COLO829 (cell line): ENCODE data around the gene STAC.

Experiments
- DNase-seq: peaks from one replicate; pipeline ENCODE4 v3.0.0; 2012; ENCODE audit warnings: low spot score

STAC gene, protein sequence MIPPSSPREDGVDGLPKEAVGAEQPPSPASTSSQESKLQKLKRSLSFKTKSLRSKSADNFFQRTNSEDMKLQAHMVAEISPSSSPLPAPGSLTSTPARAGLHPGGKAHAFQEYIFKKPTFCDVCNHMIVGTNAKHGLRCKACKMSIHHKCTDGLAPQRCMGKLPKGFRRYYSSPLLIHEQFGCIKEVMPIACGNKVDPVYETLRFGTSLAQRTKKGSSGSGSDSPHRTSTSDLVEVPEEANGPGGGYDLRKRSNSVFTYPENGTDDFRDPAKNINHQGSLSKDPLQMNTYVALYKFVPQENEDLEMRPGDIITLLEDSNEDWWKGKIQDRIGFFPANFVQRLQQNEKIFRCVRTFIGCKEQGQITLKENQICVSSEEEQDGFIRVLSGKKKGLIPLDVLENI

GRCh38 chr3:36380221-36381031, at the start of gene STAC:
Gene STAC, plus strand, starts transcription at chr3:36380504. Its CDS starts 140 bp downstream, at chr3:36380644.
- no peak for DNase-seq

- DNase-seq = no peak
Observed at GRCh38 chr3:36332139-36332538, 48.2 kb upstream of the STAC start.

- DNase-seq = no peak
Observed at GRCh38 chr3:36362216-36362615, 18.1 kb upstream of the STAC start.

- peak; percentile 13 for DNase-seq
Observed at GRCh38 chr3:36362973-36363372, 17.3 kb upstream of the STAC start.

DNA sequence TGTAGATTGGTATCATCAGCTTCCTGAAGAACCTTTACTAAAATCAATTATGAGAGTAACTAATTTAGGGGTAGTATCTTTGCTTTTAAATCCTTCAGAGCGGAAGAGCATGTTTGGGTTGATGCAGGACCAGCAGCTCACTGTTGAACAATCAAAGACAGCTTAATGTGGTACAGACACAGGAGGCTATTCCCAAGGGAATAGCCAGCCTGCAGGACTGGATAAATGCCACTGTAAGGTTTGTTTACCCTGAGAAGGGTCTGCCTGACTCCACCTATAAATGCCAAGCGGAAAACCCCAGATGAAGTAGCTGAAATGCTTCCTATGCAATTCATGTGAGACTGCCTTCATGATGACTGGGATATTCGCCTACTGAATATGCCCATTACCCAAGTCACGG, 16.0 kb upstream of the STAC start:
- no peak for DNase-seq

- DNase-seq = no peak
Observed at GRCh38 chr3:36365829-36366228, 14.5 kb upstream of the STAC start.

DNA sequence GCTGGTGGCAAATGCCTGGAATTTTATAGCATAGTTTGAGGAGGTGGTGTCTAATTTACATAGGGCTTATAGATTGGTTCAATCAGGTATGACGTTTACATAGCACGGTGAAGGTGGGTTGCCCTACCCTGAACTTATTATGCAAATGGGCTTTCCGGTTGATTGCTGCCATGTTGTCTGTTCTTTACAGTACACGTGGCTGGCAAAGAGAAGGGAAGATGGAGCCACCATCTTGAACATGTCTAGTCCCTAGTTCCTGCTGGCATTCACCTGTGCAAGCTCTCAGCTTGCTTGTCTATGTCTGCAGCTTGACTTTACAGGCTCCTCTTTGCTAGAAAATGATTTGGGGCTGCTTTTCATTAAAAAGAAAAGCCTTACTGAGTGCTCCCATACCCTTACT, 14.0 kb upstream of the STAC start:
- DNase-seq = no peak

GRCh38 chr3:36367912-36368573, 12.3 kb upstream of the STAC start:
- DNase-seq = no peak

GRCh38 chr3:36372534-36372935, 7.8 kb upstream of the STAC start:
- DNase-seq = no peak

GRCh38 chr3:36373084-36373483, 7.2 kb upstream of the STAC start:
- DNase-seq = no peak

DNA sequence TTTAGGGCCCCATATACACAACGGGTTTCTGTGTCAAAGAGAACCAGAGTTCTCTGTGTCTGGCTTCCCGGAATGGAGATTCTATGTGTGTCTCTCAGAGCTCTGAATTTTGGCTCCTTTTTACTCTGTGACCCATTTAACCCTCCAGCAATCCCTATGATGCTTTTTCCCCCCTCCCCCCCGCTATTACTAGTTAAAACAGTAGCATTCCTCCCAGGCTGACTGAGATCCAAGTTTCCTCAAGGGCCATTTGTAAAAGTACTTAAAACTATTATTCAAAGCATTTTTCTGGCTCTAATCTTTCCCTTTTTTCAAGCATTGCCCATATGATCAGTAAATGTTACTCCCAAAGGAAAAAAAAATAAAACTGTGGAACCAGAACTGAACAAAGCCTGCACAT, 6.6 kb upstream of the STAC start:
- DNase-seq = no peak

GRCh38 chr3:36379872-36380220, 458 bp upstream of the STAC start:
- DNase-seq = no peak

DNA sequence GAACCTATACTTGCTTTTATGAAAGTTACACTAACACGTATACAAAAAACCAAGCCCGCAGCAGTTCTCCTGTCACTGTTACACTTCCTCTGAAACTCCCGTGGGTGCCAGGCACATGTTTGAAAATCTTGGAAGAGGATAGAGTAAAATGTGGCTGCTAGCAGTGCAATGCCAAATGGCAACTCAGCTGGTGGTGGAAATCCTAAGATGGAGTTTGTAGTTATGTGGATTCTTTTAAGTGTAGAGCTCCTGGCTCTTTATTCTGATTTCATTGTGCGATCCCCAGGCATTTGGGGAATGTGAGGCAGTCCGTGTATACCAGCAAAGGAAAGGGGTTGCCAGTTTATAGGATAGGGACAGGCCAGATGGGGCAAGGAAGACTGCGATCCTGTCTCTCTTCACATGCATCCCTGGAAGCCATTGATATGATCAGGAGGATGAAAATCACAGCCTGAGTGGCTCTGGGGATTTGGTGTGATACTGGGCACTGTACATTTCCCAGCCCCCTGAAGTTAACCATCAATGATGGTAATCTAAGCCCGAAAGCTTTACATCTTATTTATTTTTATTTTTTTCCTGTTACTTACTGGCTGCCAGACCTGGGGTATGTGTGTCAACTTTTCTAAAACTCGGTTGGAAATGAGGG, 1.1 kb downstream of the STAC start:
- DNase-seq = no peak

- no peak for DNase-seq
Observed at GRCh38 chr3:36393563-36393962, 13.3 kb downstream of the STAC start.

DNA sequence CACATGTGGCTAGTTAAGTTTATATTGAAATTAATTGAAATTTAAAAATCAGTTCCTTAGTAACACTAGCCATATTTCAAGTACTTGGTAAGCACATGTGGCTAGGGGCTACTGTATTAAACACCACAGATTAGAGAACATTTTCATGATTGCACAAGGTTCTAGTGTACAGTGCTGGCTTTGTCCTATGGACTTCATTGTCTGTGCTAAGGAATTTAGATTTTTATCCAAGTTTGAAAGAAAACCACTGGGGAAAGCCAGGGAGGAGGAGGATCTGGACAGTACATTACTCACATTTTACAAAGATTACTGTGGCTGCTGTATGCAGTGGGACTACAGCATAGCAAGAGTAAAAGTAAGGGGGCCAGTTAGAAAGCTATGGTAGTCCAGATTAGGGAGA, 13.9 kb downstream of the STAC start:
- DNase-seq = no peak

GRCh38 chr3:36397841-36398240, 17.5 kb downstream of the STAC start:
- DNase-seq = no peak

DNA sequence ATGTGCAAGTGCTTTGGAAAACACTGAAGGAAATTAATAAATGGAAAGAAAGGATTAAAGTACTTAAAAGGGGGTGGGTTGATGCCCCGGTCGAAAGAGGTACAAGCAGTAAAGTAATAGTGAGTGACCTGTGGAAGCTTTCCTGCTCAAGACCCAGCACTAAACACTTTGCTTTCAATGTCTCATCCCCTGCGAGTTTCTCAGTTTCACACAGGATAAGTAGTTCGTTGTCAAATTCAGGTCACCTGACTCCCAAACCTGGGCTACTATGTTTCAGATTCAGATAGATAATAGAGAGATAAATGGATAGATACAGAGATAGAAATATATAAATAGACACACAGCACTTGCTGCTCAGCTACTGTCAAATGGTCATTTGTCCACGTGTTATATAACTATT, 19.6 kb downstream of the STAC start:
- no peak for DNase-seq

- DNase-seq = no peak
Observed at GRCh38 chr3:36401056-36401455, 20.8 kb downstream of the STAC start.

GRCh38 chr3:36403661-36404060, 23.4 kb downstream of the STAC start:
- no peak for DNase-seq

DNA sequence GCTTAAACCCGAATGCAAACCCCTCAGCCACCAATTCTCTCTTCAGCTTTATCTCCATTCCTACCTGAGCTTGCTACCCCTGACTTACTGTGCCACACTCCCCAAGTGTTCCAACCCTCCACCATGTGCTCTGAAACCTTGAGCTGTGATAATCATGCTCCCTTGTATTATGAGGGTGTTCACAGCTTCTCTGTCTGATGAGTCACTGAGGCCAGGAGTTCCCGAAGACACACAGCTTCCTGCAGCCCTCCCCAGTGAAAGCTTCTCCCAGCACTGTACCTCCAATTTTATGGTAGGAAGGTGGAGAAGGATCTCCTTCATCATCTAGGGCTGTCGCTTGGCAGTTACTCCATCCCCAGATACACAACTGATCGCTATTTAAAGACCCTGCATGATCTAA, 24.9 kb downstream of the STAC start:
- no peak for DNase-seq

- no peak for DNase-seq
Observed at GRCh38 chr3:36408146-36408545, 27.8 kb downstream of the STAC start.

- DNase-seq = no peak
Observed at GRCh38 chr3:36409862-36410261, 29.6 kb downstream of the STAC start.
